Suprapubic skin (tissue), 4 donors: ENCODE results near the gene CCT2. TPM values are rescaled to one million over a fixed set of nuclear protein-coding genes. Genes with fewer than 3 reads are reported as not detected.

Experiments
- DNase-seq, 2 donors: peaks; one replicate each; pipeline ENCODE4 v3.0.0-alpha.2; 2019; ENCODE audit warnings: low spot score in 2 of 2
- H3K27ac ChIP-seq: fragments of 200-600 bp; sonication (generic); one replicate; pipeline ENCODE4 v1.5.1; 2019
- H3K27me3 ChIP-seq: fragments of 200-600 bp; sonication (generic); one replicate; pipeline ENCODE4 v1.5.1; 2019
- H3K36me3 ChIP-seq: fragments of 200-600 bp; sonication (generic); one replicate; pipeline ENCODE4 v1.5.1; 2019
- H3K4me1 ChIP-seq: fragments of 200-600 bp; sonication (generic); one replicate; pipeline ENCODE4 v1.5.1; 2019
- H3K4me3 ChIP-seq: fragments of 200-600 bp; sonication (generic); one replicate; pipeline ENCODE4 v1.5.1; 2019; ENCODE audit warnings: mild to moderate bottlenecking
- H3K9me3 ChIP-seq: fragments of 200-600 bp; sonication (generic); one replicate; pipeline ENCODE4 v1.5.1; 2019
- CTCF ChIP-seq, 2 donors: fragments of 200-600 bp in 1 of 2; fragments of 450-650 bp in 1 of 2; sonication (generic) in 1 of 2; IDR thresholded peaks; one replicate each; pipeline ENCODE4 v1.5.1; 2016 to 2019; ENCODE audit warnings: antibody characterized with exemption in 2 of 2, mild to moderate bottlenecking in 1 of 2, moderate library complexity in 1 of 2
- EP300 ChIP-seq: sonication (generic); formaldehyde crosslinking; IDR thresholded peaks from one replicate; pipeline ENCODE4 v1.6.1; 2017; ENCODE audit warnings: antibody characterized with exemption
- POLR2A ChIP-seq, 2 donors: fragments of 450-650 bp; IDR thresholded peaks; one replicate each; pipeline ENCODE4 v1.6.1; 2017; ENCODE audit warnings: antibody characterized with exemption in 2 of 2, mild to moderate bottlenecking in 2 of 2, moderate library complexity in 2 of 2
- POLR2AphosphoS5 ChIP-seq, 3 donors: sonication (generic); formaldehyde crosslinking; IDR thresholded peaks; one replicate each; pipeline ENCODE4 v1.6.1; 2017; ENCODE audit warnings: antibody characterized with exemption in 3 of 3
- WGBS: methylation state at CpG from one replicate; pipeline ENCODE4 v1.1.5; 2018; 5-methylcytosine and 5-hydroxymethylcytosine counted together
- total RNA-seq, 4 donors: library from RNA; depleted of rRNA; stranded (reverse); fragments of >200 nt; gene quantifications; one replicate each; pipeline ENCODE4 v1.1.0, GENCODE V29; 2016

The CCT2 gene
- total RNA-seq, 4 donors from 2014 or later = 81.0 to 112 (median 96.7) TPM

GRCh38 chr12:69613351-69613750 is 28.1 kb downstream of the CCT2 start:
- no peaks in the 10 kb centered on the region for H3K9me3 ChIP-seq
- no peak for DNase-seq
- no peaks in the 10 kb centered on the region for H3K4me1 ChIP-seq
- H3K27me3 ChIP-seq = no peaks in the 10 kb centered on the region
- TF ChIP-seq POLR2A (IDR thresholded peaks at IDR 0.05) = no peak
- no peak for TF ChIP-seq EP300
- no peak for TF ChIP-seq CTCF (IDR thresholded peaks at IDR 0.05)
- TF ChIP-seq POLR2AphosphoS5 (IDR thresholded peaks at IDR 0.05) = no peak
- no peak overlapping the region for H3K4me3 ChIP-seq
- H3K36me3 ChIP-seq = no peaks in the 10 kb centered on the region
- H3K27ac ChIP-seq = no peak overlapping the region

GRCh38 chr12:69616025-69616424 is 30.8 kb downstream of the CCT2 start:
- no peaks in the 10 kb centered on the region for H3K4me1 ChIP-seq
- 79% methylated on average over 14 of the region's 14 CpGs for WGBS
- TF ChIP-seq EP300 (no peak), POLR2AphosphoS5 (IDR thresholded peaks at IDR 0.05) (no peak), CTCF (IDR thresholded peaks at IDR 0.05) (no peak), POLR2A (IDR thresholded peaks at IDR 0.05) (no peak)
- H3K27me3 ChIP-seq = no peaks in the 10 kb centered on the region
- H3K27ac ChIP-seq = no peak overlapping the region
- no peaks in the 10 kb centered on the region for H3K36me3 ChIP-seq
- no peaks in the 10 kb centered on the region for H3K9me3 ChIP-seq
- H3K4me3 ChIP-seq = no peak overlapping the region
- DNase-seq = no peak

- H3K9me3 ChIP-seq = no peaks in the 10 kb centered on the region
- no peaks in the 10 kb centered on the region for H3K4me1 ChIP-seq
- no peak for TF ChIP-seq POLR2AphosphoS5 (IDR thresholded peaks at IDR 0.05)
- TF ChIP-seq CTCF (IDR thresholded peaks at IDR 0.05) = no peak
- TF ChIP-seq EP300 = no peak
- no peak for TF ChIP-seq POLR2A (IDR thresholded peaks at IDR 0.05)
- H3K36me3 ChIP-seq = no peaks in the 10 kb centered on the region
- DNase-seq = no peak
- no peak overlapping the region for H3K27ac ChIP-seq
- H3K4me3 ChIP-seq = no peak overlapping the region
- no peaks in the 10 kb centered on the region for H3K27me3 ChIP-seq
- 62% methylated on average over 6 of the region's 6 CpGs for WGBS
Measured at GRCh38 chr12:69619050-69619449, 33.8 kb downstream of the CCT2 start.

GRCh38 chr12:69620077-69620476 is 34.8 kb downstream of the CCT2 start:
- Histone ChIP-seq H3K9me3 (no peaks in the 10 kb centered on the region), H3K4me1 (no peaks in the 10 kb centered on the region), H3K36me3 (no peaks in the 10 kb centered on the region), H3K4me3 (no peak overlapping the region), H3K27ac (no peak overlapping the region), H3K27me3 (no peaks in the 10 kb centered on the region)
- TF ChIP-seq EP300 (no peak), POLR2AphosphoS5 (IDR thresholded peaks at IDR 0.05) (no peak), POLR2A (IDR thresholded peaks at IDR 0.05) (no peak), CTCF (IDR thresholded peaks at IDR 0.05) (no peak)
- DNase-seq = no peak
- WGBS = 78% methylated on average over 4 of the region's 4 CpGs

- H3K36me3 ChIP-seq = no peaks in the 10 kb centered on the region
- H3K27me3 ChIP-seq = no peaks in the 10 kb centered on the region
- DNase-seq = no peak
- WGBS = 100% methylated on average over 2 of the region's 2 CpGs
- H3K27ac ChIP-seq = no peak overlapping the region
- H3K4me3 ChIP-seq = no peak overlapping the region
- TF ChIP-seq CTCF (IDR thresholded peaks at IDR 0.05) (no peak), EP300 (no peak), POLR2A (IDR thresholded peaks at IDR 0.05) (no peak), POLR2AphosphoS5 (IDR thresholded peaks at IDR 0.05) (no peak)
- H3K9me3 ChIP-seq = no peaks in the 10 kb centered on the region
- no peaks in the 10 kb centered on the region for H3K4me1 ChIP-seq
Measured at GRCh38 chr12:69620921-69621320, 35.7 kb downstream of the CCT2 start.
